PC-3 (cell line): ENCODE results near the gene TIGD4.

Experiments used
- CTCF ChIP-seq: fragments of 300-600 bp; sonication (generic); conservative IDR thresholded peaks from 2 replicates; pipeline ENCODE4 v1.5.1; 2017; ENCODE audit warnings: antibody characterized with exemption, low read depth, mild to moderate bottlenecking, low read length
- EZH2 ChIP-seq: fragments of 300-600 bp; sonication (generic); IDR thresholded peaks from one replicate; pipeline ENCODE4 v1.6.1; 2017; ENCODE audit warnings: antibody characterized with exemption, mild to moderate bottlenecking, low read length; ENCODE audit not compliant: unreplicated experiment

- no peak for TF ChIP-seq CTCF
- TF ChIP-seq EZH2 = no peak
These were observed 6.4 kb upstream of the TIGD4 start for GRCh38 chr4:152785639-152786615.
